Measurements from ENCODE around the gene HAPLN1.

- no peak for TF ChIP-seq CTCF (IDR thresholded peaks at IDR 0.05; ENCODE audit: low read depth, low read length)
- TF ChIP-seq MAX (IDR thresholded peaks at IDR 0.05; ENCODE audit: low read depth, low read length), result no peak
- no peak for TF ChIP-seq POLR2A (IDR thresholded peaks at IDR 0.05; ENCODE audit: extremely low read depth, insufficient read length)
These were observed 30.1 kb upstream of the HAPLN1 start for GRCh38 chr5:83750749-83751148.
